HepG2 (cell line): Measurements from ENCODE around the gene COLEC12. TPM values are rescaled to one million over a fixed set of nuclear protein-coding genes. Genes with fewer than 3 reads are reported as not detected.

ENCODE experiments used
- ATAC-seq: fragments of 200-7000 bp; cut with Tn5 transposase; 3 replicates; pipeline ENCODE4 v1.9.1; 2020; ENCODE audit warnings: mild to moderate bottlenecking, moderate library complexity
- BruUV-seq: library from RNA; stranded (reverse); fragments of 400-500 nt; replicated peaks from 2 replicates; lab custom pipeline; 2021; lab: Mats Ljungman, UMichigan
- CTCF ChIA-PET: fragments of 300-600 bp; formaldehyde crosslinking; extraction: SDS; loops from one replicate; lab custom pipeline; 2021; ENCODE audit warnings: low total read pairs, inconsistent platforms, low intra/inter-chr PET ratio; lab: Yijun Ruan, JAX
- POLR2A ChIA-PET: fragments of 350-600 bp; sonication (Branson Sonifier 250); formaldehyde crosslinking; loops from one replicate; lab custom pipeline; 2020; ENCODE audit warnings: antibody characterized with exemption, inconsistent platforms; lab: Yijun Ruan, JAX
- DNase-seq: peaks from one replicate; pipeline ENCODE4 v3.0.0-alpha.2; 2015; ENCODE audit warnings: low spot score
- FAIRE-seq: peaks from 3 replicates; lab custom pipeline; 2011; peaks lifted over from hg19 to GRCh38; lab: Jason Lieb, UNC
- H2AFZ ChIP-seq: one replicate; pipeline ENCODE4 v1.6.1; 2011; ENCODE audit warnings: low read length, inconsistent platforms
- H3K27ac ChIP-seq: fragments of 300-600 bp; 3 replicates; pipeline ENCODE4 v1.8.0; 2011; ENCODE audit warnings: mixed run types, mild to moderate bottlenecking, mixed read lengths, low read length, inconsistent platforms; ENCODE audit not compliant: insufficient read depth; ENCODE audit errors: extremely low read length
- H3K27me3 ChIP-seq, 2 experiments: fragments of 200-600 bp in 1 of 2; 2 replicates in 1 of 2; 3 replicates in 1 of 2; pipeline versions ENCODE4 v1.6.0 to v1.8.0; 2011; ENCODE audit warnings: low read length in 2 of 2, mild to moderate bottlenecking in 2 of 2, moderate library complexity in 2 of 2, inconsistent platforms in 1 of 2; ENCODE audit not compliant: insufficient read depth in 2 of 2, control insufficient read depth in 1 of 2
- H3K36me3 ChIP-seq, 2 experiments: fragments of 200-600 bp in 1 of 2; replicated peaks in 1 of 2; 2 replicates in 1 of 2; 3 replicates in 1 of 2; pipeline versions ENCODE4 v1.5.1 to v1.8.0; 2011; ENCODE audit warnings: low read length in 2 of 2, inconsistent platforms in 1 of 2; ENCODE audit not compliant: insufficient read depth in 2 of 2, control insufficient read depth in 1 of 2
- H3K4me1 ChIP-seq: 2 replicates; pipeline ENCODE4 v1.5.1; 2012; ENCODE audit warnings: low read length, inconsistent platforms; ENCODE audit not compliant: insufficient read depth
- H3K4me2 ChIP-seq: 2 replicates; pipeline ENCODE4 v1.6.0; 2011; ENCODE audit warnings: low read depth, low read length, inconsistent platforms
- H3K4me3 ChIP-seq, 3 experiments: fragments of 200-600 bp in 1 of 3; sonication (generic), shearing (Covaris generic) in 1 of 3; replicated peaks in 1 of 3; 2 replicates each; pipeline ENCODE4 v1.5.1; 2011 to 2016; ENCODE audit warnings: low read length in 3 of 3, inconsistent platforms in 2 of 3, low read depth in 2 of 3, mild to moderate bottlenecking in 2 of 3, control low read depth in 1 of 3, mixed read lengths in 1 of 3; ENCODE audit not compliant: insufficient read depth in 1 of 3
- H3K79me2 ChIP-seq: one replicate; pipeline ENCODE4 v1.6.1; 2011; ENCODE audit warnings: low read length, inconsistent platforms; ENCODE audit not compliant: insufficient read depth
- H3K9ac ChIP-seq: 2 replicates; pipeline ENCODE4 v1.6.0; 2011; ENCODE audit warnings: mild to moderate bottlenecking, low read depth, low read length, inconsistent platforms; ENCODE audit not compliant: insufficient read depth
- H3K9me3 ChIP-seq: 2 replicates; pipeline ENCODE4 v1.5.1; 2012; ENCODE audit warnings: mild to moderate bottlenecking, low read length
- H4K20me1 ChIP-seq: 2 replicates; pipeline ENCODE4 v1.6.0; 2011; ENCODE audit warnings: inconsistent platforms, mild to moderate bottlenecking, low read length, moderate library complexity; ENCODE audit not compliant: insufficient read depth
- SUZ12 ChIP-seq: fragments of 150-350 bp; IDR thresholded peaks from 2 replicates; pipeline ENCODE4 v1.6.1; 2014; ENCODE audit warnings: low read depth, low read length
- TEAD3 ChIP-seq: optimal IDR thresholded peaks from 2 replicates; pipeline ENCODE3; 2016; ENCODE audit warnings: borderline replicate concordance
- ZBTB3 ChIP-seq: sonication (generic); formaldehyde crosslinking; IDR thresholded peaks from 2 replicates; pipeline ENCODE4 v1.4.0; 2020; ENCODE audit warnings: low read depth, mild to moderate bottlenecking, moderate library complexity, missing genetic modification reagents, borderline replicate concordance
- ZNF10 ChIP-seq: sonication (generic); formaldehyde crosslinking; IDR thresholded peaks from 2 replicates; pipeline ENCODE4 v1.4.0; 2020; ENCODE audit warnings: mild to moderate bottlenecking, low read depth, missing genetic modification reagents, borderline replicate concordance
- ZNF337 ChIP-seq: sonication (generic); formaldehyde crosslinking; IDR thresholded peaks from 2 replicates; pipeline ENCODE4 v1.5.1; 2020; ENCODE audit warnings: missing genetic modification reagents, low read depth, mild to moderate bottlenecking, borderline replicate concordance
- ZNF816 ChIP-seq: sonication (generic); formaldehyde crosslinking; IDR thresholded peaks from 2 replicates; pipeline ENCODE4 v1.8.0; 2022; ENCODE audit warnings: missing genetic modification reagents, mild to moderate bottlenecking, borderline replicate concordance
- WGBS: methylation state at CpG from one replicate; pipeline ENCODE4 v1.1.6; 2017; ENCODE audit warnings: low lambda C conversion rate; 5-methylcytosine and 5-hydroxymethylcytosine counted together
- in situ Hi-C: cut with HindIII; loops from 2 replicates; pipeline ENCODE4 v1.10.0; 2017; ENCODE audit warnings: low pct_unique_long_range_greater_than_20kb; ENCODE audit not compliant: extremely low pct_ligation_motif_present
- intact Hi-C: fragments of 100-400 bp; cut with micrococcal nuclease; formaldehyde crosslinking; loops from one replicate; pipeline ENCODE4 v1.10.0; 2022; ENCODE audit not compliant: unreplicated experiment
- polyA plus RNA-seq, 8 experiments: library from polyadenylated mRNA; depleted of rRNA in 3 of 8; stranded (reverse) in 7 of 8; unstranded in 1 of 8; fragments of >200 nt; fragmentation: Illumina TruSeq in 4 of 8; extraction: Trizol in 4 of 8; gene quantifications; 2 replicates each; pipeline versions ENCODE4 v1.2.1 to v1.2.3, GENCODE V29; 2011 to 2016; ENCODE audit warnings: low read depth in 4 of 8, missing spikeins in 1 of 8, mixed read lengths in 1 of 8; ENCODE audit not compliant: insufficient read depth in 1 of 8
- total RNA-seq, 5 experiments: library from RNA; depleted of rRNA; stranded (reverse); fragments of >200 nt; fragmentation: Illumina TruSeq; extraction: Trizol; gene quantifications; 2 replicates each; pipeline ENCODE4 v1.2.3, GENCODE V29; 2016; ENCODE audit warnings: low read depth in 1 of 5
- TF ChIP-seq, protein P1 (sequence below): sonication (generic); formaldehyde crosslinking; IDR thresholded peaks from 2 replicates; pipeline ENCODE4 v1.5.1; 2020; ENCODE audit warnings: mild to moderate bottlenecking, missing genetic modification reagents, borderline replicate concordance
- TF ChIP-seq, protein P2 (sequence below): sonication (generic); formaldehyde crosslinking; IDR thresholded peaks from 2 replicates; pipeline ENCODE4 v1.8.0; 2022; ENCODE audit warnings: mild to moderate bottlenecking, missing genetic modification reagents, borderline replicate concordance
- TF ChIP-seq, protein P3 (sequence below): sonication (generic); formaldehyde crosslinking; IDR thresholded peaks from 2 replicates; pipeline ENCODE4 v1.5.1; 2020; ENCODE audit warnings: mild to moderate bottlenecking, missing genetic modification reagents, moderate library complexity

The COLEC12 gene
- total and polyA plus RNA-seq, 2 of the 13 experiments (the other 11 are each of a cell fraction or from before 2014, with no cell fraction given), result 0.02 to 0.11 TPM

DNA sequence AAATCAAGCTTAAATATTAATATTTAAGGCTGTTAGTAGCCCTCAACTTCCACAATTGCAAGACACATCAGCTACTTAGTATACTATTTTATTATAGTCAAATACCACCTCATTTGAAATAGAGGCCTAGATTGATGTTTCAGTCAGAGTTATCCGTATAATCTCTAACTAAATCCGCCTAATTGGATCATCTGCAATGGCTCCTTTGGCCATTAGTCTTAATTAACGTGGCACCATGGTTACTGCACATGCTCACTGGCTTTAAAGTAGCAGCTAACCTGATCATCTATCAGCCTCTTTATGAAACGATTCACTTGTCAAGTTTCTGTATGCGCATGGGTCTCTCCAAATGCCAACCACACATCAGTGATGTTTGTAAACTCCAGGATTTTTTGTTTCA lies 112.3 kb downstream of the COLEC12 start:
- FAIRE-seq (no peak), DNase-seq (no peak), ATAC-seq (no peak)
- Histone ChIP-seq H4K20me1 (no peaks in the 10 kb centered on the region), H3K27ac (no peak overlapping the region), H2AFZ (no peak overlapping the region), H3K4me3 (no peak overlapping the region), H3K36me3 (no peaks in the 10 kb centered on the region), H3K4me2 (no peak overlapping the region), H3K79me2 (no peaks in the 10 kb centered on the region), H3K9me3 (no peaks in the 10 kb centered on the region), H3K27me3 (0 out of 5 replicates have a peak, but pooled peaks cover 0 to 4% of the 10 kb centered on the region in 2 experiments), H3K4me1 (no peaks in the 10 kb centered on the region), H3K9ac (no peak overlapping the region)
- intact Hi-C loops (no loop called here), in situ Hi-C loops (no loop called here)
- 56% methylated on average over 5 of the region's 5 CpGs for WGBS
- CTCF ChIA-PET, result no interaction called here
- BruUV-seq, result no TSS peak
- POLR2A ChIA-PET, result no interaction called here
- TF ChIP-seq ZNF816 (CRISPR knock-in tag), result no peak
- no peak for TF ChIP-seq ZNF337
- no peak for TF ChIP-seq TEAD3 (CRISPR knock-in tag)
- TF ChIP-seq, protein P1, sequence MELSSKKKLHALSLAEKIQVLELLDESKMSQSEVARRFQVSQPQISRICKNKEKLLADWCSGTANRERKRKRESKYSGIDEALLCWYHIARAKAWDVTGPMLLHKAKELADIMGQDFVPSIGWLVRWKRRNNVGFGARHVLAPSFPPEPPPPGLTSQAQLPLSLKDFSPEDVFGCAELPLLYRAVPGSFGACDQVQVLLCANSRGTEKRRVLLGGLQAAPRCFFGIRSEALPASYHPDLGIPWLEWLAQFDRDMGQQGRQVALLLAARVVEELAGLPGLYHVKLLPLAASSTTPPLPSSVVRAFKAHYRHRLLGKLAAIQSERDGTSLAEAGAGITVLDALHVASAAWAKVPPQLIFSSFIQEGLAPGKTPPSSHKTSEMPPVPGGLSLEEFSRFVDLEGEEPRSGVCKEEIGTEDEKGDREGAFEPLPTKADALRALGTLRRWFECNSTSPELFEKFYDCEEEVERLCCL (CRISPR knock-in tag), result no peak
- no peak for TF ChIP-seq ZNF10
- TF ChIP-seq, protein P2, sequence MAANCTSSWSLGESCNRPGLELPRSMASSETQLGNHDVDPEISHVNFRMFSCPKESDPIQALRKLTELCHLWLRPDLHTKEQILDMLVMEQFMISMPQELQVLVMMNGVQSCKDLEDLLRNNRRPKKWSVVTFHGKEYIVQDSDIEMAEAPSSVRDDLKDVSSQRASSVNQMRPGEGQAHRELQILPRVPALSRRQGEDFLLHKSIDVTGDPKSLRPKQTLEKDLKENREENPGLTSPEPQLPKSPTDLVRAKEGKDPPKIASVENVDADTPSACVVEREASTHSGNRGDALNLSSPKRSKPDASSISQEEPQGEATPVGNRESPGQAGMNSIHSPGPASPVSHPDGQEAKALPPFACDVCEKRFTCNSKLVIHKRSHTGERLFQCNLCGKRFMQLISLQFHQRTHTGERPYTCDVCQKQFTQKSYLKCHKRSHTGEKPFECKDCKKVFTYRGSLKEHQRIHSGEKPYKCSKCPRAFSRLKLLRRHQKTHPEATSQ, result no peak
- TF ChIP-seq, protein P3, sequence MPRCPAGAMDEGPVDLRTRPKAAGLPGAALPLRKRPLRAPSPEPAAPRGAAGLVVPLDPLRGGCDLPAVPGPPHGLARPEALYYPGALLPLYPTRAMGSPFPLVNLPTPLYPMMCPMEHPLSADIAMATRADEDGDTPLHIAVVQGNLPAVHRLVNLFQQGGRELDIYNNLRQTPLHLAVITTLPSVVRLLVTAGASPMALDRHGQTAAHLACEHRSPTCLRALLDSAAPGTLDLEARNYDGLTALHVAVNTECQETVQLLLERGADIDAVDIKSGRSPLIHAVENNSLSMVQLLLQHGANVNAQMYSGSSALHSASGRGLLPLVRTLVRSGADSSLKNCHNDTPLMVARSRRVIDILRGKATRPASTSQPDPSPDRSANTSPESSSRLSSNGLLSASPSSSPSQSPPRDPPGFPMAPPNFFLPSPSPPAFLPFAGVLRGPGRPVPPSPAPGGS (CRISPR knock-in tag), result no peak
- no peak for TF ChIP-seq ZBTB3
- TF ChIP-seq SUZ12, result no peak
